Effector memory CD8-positive, alpha-beta T cell (primary cell): ENCODE data around the gene STK4.

ENCODE experiments used
- ATAC-seq: fragments of 150-1000 bp; cut with Tn5 transposase; replicated peaks from 2 replicates; pipeline ENCODE4 v1.10.0; 2021; ENCODE audit warnings: mild to moderate bottlenecking, moderate library complexity
- DNase-seq, 3 experiments: peaks; one replicate each; pipeline ENCODE4 v3.0.0; 2021
- H3K27ac Mint-ChIP-seq, 2 donors: one replicate each; pipeline ENCODE4 v1.8.0; 2022; ENCODE audit warnings: mild to moderate bottlenecking in 2 of 2, mixed read lengths in 2 of 2, moderate library complexity in 2 of 2
- H3K27me3 Mint-ChIP-seq, 2 donors: one replicate each; pipeline ENCODE4 v1.8.0; 2022; ENCODE audit warnings: mixed read lengths in 2 of 2
- H3K36me3 Mint-ChIP-seq: one replicate; pipeline ENCODE4 v1.8.0; 2022; ENCODE audit warnings: mild to moderate bottlenecking, moderate library complexity, mixed read lengths; ENCODE audit not compliant: insufficient read depth
- H3K4me1 Mint-ChIP-seq, 2 donors: one replicate each; pipeline ENCODE4 v1.8.0; 2022; ENCODE audit warnings: low read depth in 2 of 2, mixed read lengths in 2 of 2
- H3K4me3 Mint-ChIP-seq, 2 donors: one replicate each; pipeline ENCODE4 v1.8.0; 2022; ENCODE audit warnings: mild to moderate bottlenecking in 2 of 2, mixed read lengths in 2 of 2, moderate library complexity in 2 of 2
- H3K9me3 Mint-ChIP-seq, 2 donors: one replicate each; pipeline ENCODE4 v1.8.0; 2022; ENCODE audit warnings: mixed read lengths in 2 of 2

STK4 gene

GRCh38 chr20:45047581-45048119 lies 81.3 kb downstream of the STK4 start:
- Mint-ChIP-seq H3K27ac (peak overlapping the region; percentile 62 to 81), H3K36me3 (peaks cover 62% of the 10 kb centered on the region), H3K4me3 (no peak overlapping the region), H3K4me1 (peaks cover 46 to 57% of the 10 kb centered on the region in 2 donors), H3K9me3 (no peaks in the 10 kb centered on the region), H3K27me3 (no peaks in the 10 kb centered on the region)
- DNase-seq (no peak), ATAC-seq (no peak)

GRCh38 chr20:45049438-45049837 lies 83.1 kb downstream of the STK4 start:
- no peak for ATAC-seq
- Mint-ChIP-seq H3K9me3 (no peaks in the 10 kb centered on the region), H3K36me3 (peaks cover 66% of the 10 kb centered on the region), H3K4me3 (peak overlapping the region; percentile 59 to 66), H3K27me3 (no peaks in the 10 kb centered on the region), H3K27ac (peak overlapping the region; percentile 81 to 92), H3K4me1 (peaks cover 42 to 64% of the 10 kb centered on the region in 2 donors)
- DNase-seq = no peak

DNA sequence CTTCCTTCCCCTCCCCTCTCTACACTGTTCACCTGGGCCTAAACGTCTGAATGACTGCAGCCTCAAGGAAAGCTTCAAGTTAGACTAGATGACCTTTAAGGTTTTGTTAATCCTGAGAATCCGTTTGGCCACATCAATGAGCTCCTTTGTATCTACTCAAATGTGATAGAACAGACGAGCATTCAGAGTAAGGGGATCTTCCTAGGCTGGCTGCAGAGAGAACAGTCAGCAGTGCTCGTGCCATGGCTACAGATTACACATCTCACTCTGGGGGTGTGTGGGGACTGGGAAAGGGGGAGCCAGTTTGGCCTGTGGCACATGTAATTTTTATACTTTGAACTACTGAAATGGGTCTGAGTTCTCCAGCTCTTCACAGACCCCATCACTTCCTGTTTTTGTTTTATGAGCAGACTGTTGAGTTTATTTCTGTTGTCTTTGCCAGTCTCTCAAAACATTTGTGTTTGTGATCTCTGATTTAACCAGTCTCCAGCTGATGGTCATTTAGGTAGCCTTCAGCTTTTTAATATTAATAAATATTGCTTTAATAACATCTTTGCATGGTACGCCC lies 83.7 kb downstream of the STK4 start:
- ATAC-seq = no peak

GRCh38 chr20:45051204-45052060 lies 85.1 kb downstream of the STK4 start:
- H3K4me3 Mint-ChIP-seq = peak overlapping the region; percentile 47 to 70
- peaks cover 46 to 80% of the 10 kb centered on the region in 2 donors for H3K4me1 Mint-ChIP-seq

More for the DNA sequence above, 83.7 kb downstream of the STK4 start:
- H3K4me1 Mint-ChIP-seq = peaks cover 42 to 70% of the 10 kb centered on the region in 2 donors
- H3K9me3 Mint-ChIP-seq = no peaks in the 10 kb centered on the region
- H3K27me3 Mint-ChIP-seq = no peaks in the 10 kb centered on the region
- DNase-seq = no peak
- peak overlapping the region; percentile 59 to 66 for H3K4me3 Mint-ChIP-seq
- peak overlapping the region; percentile 81 to 92 for H3K27ac Mint-ChIP-seq
- peaks cover 71% of the 10 kb centered on the region for H3K36me3 Mint-ChIP-seq

DNA sequence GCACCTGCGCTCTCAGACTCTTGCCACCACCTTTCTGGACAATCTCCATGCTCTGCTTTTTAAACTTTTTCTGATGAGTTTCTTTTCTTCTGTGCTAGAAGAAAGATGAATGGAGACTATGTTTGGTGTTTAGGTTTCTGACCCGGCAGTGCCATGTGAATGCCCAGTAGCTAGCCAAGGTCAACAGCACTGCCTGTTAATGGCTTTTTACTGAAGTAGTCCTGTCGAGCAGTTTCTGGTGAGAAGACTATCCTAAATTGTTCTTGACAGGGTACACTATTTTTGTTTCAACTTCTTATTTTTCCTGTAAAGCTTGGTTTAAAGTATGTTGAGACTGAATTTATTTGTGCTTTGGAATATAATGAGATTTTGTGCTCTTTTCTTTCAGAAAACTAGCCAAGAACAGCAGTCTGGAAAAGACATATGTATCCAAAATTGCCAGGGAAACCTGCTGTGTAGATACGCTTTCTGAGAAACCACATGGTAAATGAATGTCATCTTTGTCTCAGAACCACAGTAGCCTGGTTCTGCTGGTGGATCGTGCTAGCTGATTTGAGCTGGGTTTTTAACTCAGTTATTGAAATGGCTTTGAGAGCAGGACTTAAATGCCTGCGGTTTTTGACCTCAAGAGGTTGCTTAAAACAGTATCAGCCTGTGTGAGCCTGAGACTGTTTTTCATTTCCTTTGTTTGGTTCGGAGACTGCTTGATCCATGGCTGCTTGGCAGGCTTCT lies 86.6 kb downstream of the STK4 start:
- Mint-ChIP-seq H3K27ac (peak overlapping the region; percentile 77 to 92), H3K4me1 (peaks cover 43 to 84% of the 10 kb centered on the region in 2 donors), H3K36me3 (peaks cover 78% of the 10 kb centered on the region), H3K4me3 (peak overlapping the region; percentile 38 to 70), H3K9me3 (no peaks in the 10 kb centered on the region), H3K27me3 (no peaks in the 10 kb centered on the region)
- ATAC-seq (peak; percentile 81), DNase-seq (peak in 2 of 3 experiments; percentile 10 to 13)

More at GRCh38 chr20:45051204-45052060, 85.1 kb downstream of the STK4 start:
- Mint-ChIP-seq H3K27me3 (no peaks in the 10 kb centered on the region), H3K27ac (peak overlapping the region; percentile 73 to 77), H3K36me3 (peaks cover 76% of the 10 kb centered on the region), H3K9me3 (no peaks in the 10 kb centered on the region)
- ATAC-seq = peak; percentile 66
- DNase-seq = no peak

GRCh38 chr20:45053430-45054351 lies 87.4 kb downstream of the STK4 start:
- Mint-ChIP-seq H3K27me3 (no peaks in the 10 kb centered on the region), H3K9me3 (no peaks in the 10 kb centered on the region), H3K27ac (peak overlapping the region; percentile 77 to 92), H3K4me3 (peak overlapping the region; percentile 38 to 70), H3K36me3 (peaks cover 76% of the 10 kb centered on the region), H3K4me1 (peaks cover 39 to 84% of the 10 kb centered on the region in 2 donors)
- ATAC-seq = peak; percentile 9
- no peak for DNase-seq

- Mint-ChIP-seq H3K4me3 (no peak overlapping the region), H3K27me3 (no peaks in the 10 kb centered on the region), H3K36me3 (peaks cover 76% of the 10 kb centered on the region), H3K4me1 (peaks cover 37 to 81% of the 10 kb centered on the region in 2 donors), H3K27ac (peak overlapping the region; percentile 4 to 92), H3K9me3 (no peaks in the 10 kb centered on the region)
- DNase-seq (no peak), ATAC-seq (no peak)
These were observed 88.7 kb downstream of the STK4 start for GRCh38 chr20:45055056-45055455.

DNA sequence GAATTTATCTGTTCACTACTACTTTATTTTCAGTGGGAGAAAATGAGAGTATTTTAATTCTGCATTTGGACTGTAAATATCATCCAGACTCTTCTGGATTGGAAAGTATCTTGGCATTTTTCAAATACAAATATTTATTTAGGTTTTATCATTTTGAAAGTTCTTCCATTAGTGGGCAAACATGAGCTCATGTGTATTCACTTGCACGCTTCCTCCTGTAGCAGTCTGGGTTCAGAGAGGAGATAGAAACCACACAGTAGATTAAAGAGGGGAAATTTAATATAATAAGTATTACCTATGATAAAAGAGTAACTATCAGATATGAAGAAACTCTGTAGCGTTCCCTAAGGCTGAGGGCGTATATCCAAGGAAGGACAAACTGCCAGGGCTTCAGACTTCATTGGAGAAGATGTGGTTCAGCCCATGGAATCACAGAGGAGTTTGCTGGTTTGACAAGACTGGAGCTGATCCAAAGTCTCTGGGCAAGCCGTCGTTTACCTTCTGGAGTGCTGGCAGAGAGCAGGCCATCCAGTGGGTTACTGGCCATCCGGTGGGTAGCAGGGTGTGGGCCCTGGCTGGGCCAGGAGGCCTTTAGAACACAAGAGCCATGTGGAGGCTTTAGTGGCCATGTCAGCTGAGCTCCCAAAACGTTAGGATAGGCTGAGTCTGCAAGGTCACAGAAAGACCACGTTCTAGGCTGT lies 90.3 kb downstream of the STK4 start:
- H3K27ac Mint-ChIP-seq = peak overlapping the region; percentile 10 to 92
- H3K9me3 Mint-ChIP-seq = no peaks in the 10 kb centered on the region
- ATAC-seq = no peak
- DNase-seq = no peak
- peaks cover 36 to 88% of the 10 kb centered on the region in 2 donors for H3K4me1 Mint-ChIP-seq
- no peak overlapping the region for H3K4me3 Mint-ChIP-seq
- no peaks in the 10 kb centered on the region for H3K27me3 Mint-ChIP-seq
- peaks cover 72% of the 10 kb centered on the region for H3K36me3 Mint-ChIP-seq

GRCh38 chr20:45058168-45058850 lies 92.0 kb downstream of the STK4 start:
- peak overlapping the region in 1 of 2 donors; percentile 21 for H3K4me3 Mint-ChIP-seq
- no peaks in the 10 kb centered on the region for H3K9me3 Mint-ChIP-seq
- DNase-seq (no peak), ATAC-seq (no peak)
- H3K27me3 Mint-ChIP-seq = no peaks in the 10 kb centered on the region
- peaks cover 75% of the 10 kb centered on the region for H3K36me3 Mint-ChIP-seq
- H3K4me1 Mint-ChIP-seq = peaks cover 26 to 82% of the 10 kb centered on the region in 2 donors
- peak overlapping the region; percentile 75 to 88 for H3K27ac Mint-ChIP-seq

DNA sequence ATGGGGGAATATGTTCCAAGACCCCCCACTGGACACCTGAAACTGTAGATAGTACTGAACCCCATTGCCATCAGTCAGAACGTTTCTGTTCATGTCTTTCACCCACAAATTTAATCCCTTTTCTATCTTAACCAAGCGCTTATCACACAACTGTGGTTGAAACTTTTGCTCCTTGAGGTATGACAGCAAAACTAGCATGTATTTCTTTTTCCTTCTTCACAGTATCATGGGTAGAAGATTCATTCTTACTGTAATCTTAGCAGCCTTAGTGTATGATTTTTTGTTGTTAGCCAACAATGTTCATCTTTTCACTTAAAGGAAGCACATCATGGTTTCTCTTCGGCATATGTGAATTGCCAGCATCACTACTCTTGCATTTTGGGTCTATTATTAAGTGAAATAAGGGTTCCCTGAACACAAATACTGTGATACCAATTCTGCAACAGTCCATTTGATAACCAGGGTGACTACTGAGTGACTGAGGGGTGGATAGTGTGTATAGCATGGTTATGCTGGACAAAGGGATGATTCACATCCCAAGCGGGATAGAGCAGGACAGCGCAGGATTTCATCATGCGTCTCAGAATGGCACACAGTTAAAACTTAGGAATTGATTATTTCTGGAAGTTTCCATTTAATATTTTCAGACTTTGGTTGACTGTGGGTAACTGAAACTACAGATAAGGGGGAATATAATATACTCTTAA lies 92.9 kb downstream of the STK4 start:
- Mint-ChIP-seq H3K9me3 (no peaks in the 10 kb centered on the region), H3K4me1 (peaks cover 31 to 82% of the 10 kb centered on the region in 2 donors), H3K4me3 (peak overlapping the region in 1 of 2 donors; percentile 21), H3K36me3 (peaks cover 71% of the 10 kb centered on the region), H3K27ac (peak overlapping the region; percentile 75 to 88), H3K27me3 (no peaks in the 10 kb centered on the region)
- ATAC-seq = no peak
- no peak for DNase-seq

- no peak for DNase-seq
- H3K27me3 Mint-ChIP-seq = no peaks in the 10 kb centered on the region
These were observed 94.0 kb downstream of the STK4 start for GRCh38 chr20:45060294-45060693.

More at GRCh38 chr20:45060294-45060693, 94.0 kb downstream of the STK4 start:
- Mint-ChIP-seq H3K4me3 (no peak overlapping the region), H3K27ac (peak overlapping the region; percentile 68 to 88), H3K9me3 (no peaks in the 10 kb centered on the region), H3K36me3 (peaks cover 71% of the 10 kb centered on the region), H3K4me1 (peaks cover 42 to 84% of the 10 kb centered on the region in 2 donors)
- no peak for ATAC-seq
